Endothelial cell of umbilical vein (primary cell): Measurements from ENCODE around the gene BRICD5. TPM values are rescaled to one million over a fixed set of nuclear protein-coding genes. Genes with fewer than 3 reads are reported as not detected.

Experiments used
- BruUV-seq: library from RNA; stranded (reverse); fragments of 400-500 nt; replicated peaks from 2 replicates; lab custom pipeline; 2021; lab: Mats Ljungman, UMichigan
- CTCF ChIA-PET: fragments of 300-600, 350-600 bp; sonication (Branson Sonifier 250); formaldehyde crosslinking; loops from one replicate; lab custom pipeline; 2021; ENCODE audit warnings: antibody characterized with exemption, inconsistent platforms; lab: Charles Lee
- POLR2A ChIA-PET: fragments of 300-600, 350-600 bp; sonication (Branson Sonifier 250); formaldehyde crosslinking; loops from one replicate; lab custom pipeline; 2021; ENCODE audit warnings: antibody characterized with exemption, inconsistent platforms; lab: Charles Lee
- DNase-seq: peaks from one replicate; pipeline ENCODE4 v3.0.0-alpha.2; 2011; ENCODE audit warnings: low read depth, low spot score
- FAIRE-seq: peaks from 2 replicates; lab custom pipeline; 2011; peaks lifted over from hg19 to GRCh38; lab: Jason Lieb, UNC
- H2AFZ ChIP-seq: 2 replicates; pipeline ENCODE4 v1.6.0; 2012; ENCODE audit warnings: low read depth, low read length, control low read depth, inconsistent platforms
- H3K27ac ChIP-seq: 2 replicates; pipeline ENCODE4 v1.5.1; 2011; ENCODE audit warnings: low read depth, mild to moderate bottlenecking, control low read depth, low read length, moderate library complexity; ENCODE audit not compliant: insufficient read depth
- H3K27me3 ChIP-seq, 2 experiments: 2 replicates each; pipeline versions ENCODE4 v1.6.0 to v1.6.1; 2011; ENCODE audit warnings: low read length in 2 of 2, mixed read lengths in 1 of 2; ENCODE audit not compliant: control insufficient read depth in 2 of 2, insufficient read depth in 2 of 2
- H3K36me3 ChIP-seq, 2 experiments: 2 replicates in 1 of 2; 3 replicates in 1 of 2; pipeline ENCODE4 v1.5.1; 2011; ENCODE audit warnings: low read length in 2 of 2, mild to moderate bottlenecking in 1 of 2, moderate library complexity in 1 of 2; ENCODE audit not compliant: control insufficient read depth in 2 of 2, insufficient read depth in 2 of 2; ENCODE audit errors: extremely low read depth in 1 of 2
- H3K4me1 ChIP-seq: 3 replicates; pipeline ENCODE4 v1.5.1; 2011; ENCODE audit warnings: mild to moderate bottlenecking, low read length; ENCODE audit not compliant: control insufficient read depth, insufficient read depth; ENCODE audit errors: extremely low read depth
- H3K4me2 ChIP-seq: 2 replicates; pipeline ENCODE4 v1.6.1; 2011; ENCODE audit warnings: low read length, control low read depth, mixed read lengths; ENCODE audit not compliant: insufficient read depth
- H3K4me3 ChIP-seq, 3 experiments: fragments of 200-600 bp in 1 of 3; sonication (generic), shearing (Covaris generic) in 1 of 3; replicated peaks in 1 of 3; 2 replicates each; pipeline ENCODE4 v1.5.1; 2011 to 2016; ENCODE audit warnings: control low read depth in 3 of 3, low read length in 3 of 3, mild to moderate bottlenecking in 2 of 3, inconsistent platforms in 1 of 3, low read depth in 1 of 3, moderate library complexity in 1 of 3; ENCODE audit not compliant: insufficient read depth in 1 of 3
- H3K79me2 ChIP-seq: 2 replicates; pipeline ENCODE4 v1.6.0; 2012; ENCODE audit warnings: low read length, inconsistent platforms; ENCODE audit not compliant: control insufficient read depth, insufficient read depth
- H3K9ac ChIP-seq: replicated peaks from 2 replicates; pipeline ENCODE3; 2011; ENCODE audit warnings: low read length, control low read depth; ENCODE audit not compliant: insufficient read depth; ENCODE audit errors: extremely low read depth
- H3K9me1 ChIP-seq: replicated peaks from 3 replicates; pipeline ENCODE4 v1.6.0; 2011; ENCODE audit warnings: mild to moderate bottlenecking, low read length; ENCODE audit not compliant: control insufficient read depth, insufficient read depth; ENCODE audit errors: extremely low read depth
- H3K9me3 ChIP-seq: replicated peaks from 2 replicates; pipeline ENCODE4 v1.5.1; 2012; ENCODE audit warnings: low read length, inconsistent platforms; ENCODE audit not compliant: control insufficient read depth, insufficient read depth
- H4K20me1 ChIP-seq: replicated peaks from 2 replicates; pipeline ENCODE3; 2011; ENCODE audit warnings: mild to moderate bottlenecking, low read length; ENCODE audit not compliant: control insufficient read depth, insufficient read depth; ENCODE audit errors: extremely low read depth
- EZH2 ChIP-seq: IDR thresholded peaks from 2 replicates; pipeline ENCODE4 v1.6.1; 2012; ENCODE audit warnings: borderline replicate concordance, low read depth, mild to moderate bottlenecking, moderate library complexity, low read length, inconsistent platforms; ENCODE audit not compliant: severe bottlenecking
- FOS ChIP-seq: IDR thresholded peaks from 2 replicates; pipeline ENCODE4 v1.6.1; 2011; ENCODE audit warnings: mild to moderate bottlenecking, low read length, moderate library complexity, borderline replicate concordance; ENCODE audit not compliant: insufficient read depth
- GATA2 ChIP-seq: IDR thresholded peaks from 2 replicates; pipeline ENCODE4 v1.7.0; 2011; ENCODE audit warnings: low read depth, mild to moderate bottlenecking, moderate library complexity, mixed read lengths, low read length; ENCODE audit not compliant: insufficient read length, insufficient read depth
- JUN ChIP-seq: IDR thresholded peaks from 2 replicates; pipeline ENCODE4 v1.6.1; 2011; ENCODE audit warnings: borderline replicate concordance, low read depth; ENCODE audit not compliant: insufficient read length, insufficient read depth
- MAX ChIP-seq: IDR thresholded peaks from 2 replicates; pipeline ENCODE4 v1.6.1; 2011; ENCODE audit not compliant: insufficient read depth, insufficient read length
- MYC ChIP-seq: IDR thresholded peaks from one replicate; pipeline ENCODE4 v1.6.1; 2011; ENCODE audit warnings: mild to moderate bottlenecking, low read depth, low read length
- POLR2A ChIP-seq: IDR thresholded peaks from 2 replicates; pipeline ENCODE4 v1.6.1; 2012; ENCODE audit warnings: low read depth, mild to moderate bottlenecking, control low read depth, low read length
- POLR2AphosphoS5 ChIP-seq: IDR thresholded peaks from 2 replicates; pipeline ENCODE4 v1.6.1; 2012; ENCODE audit warnings: low read depth, mild to moderate bottlenecking, control low read depth, low read length, moderate library complexity; ENCODE audit not compliant: insufficient read depth
- dilution Hi-C: fragments of 300-500 bp; cut with MboI; formaldehyde crosslinking; loops from one replicate; pipeline ENCODE4 v1.15.0; 2019; ENCODE audit warnings: low sequenced_read_pairs; ENCODE audit not compliant: extremely low pct_ligation_motif_present
- intact Hi-C: fragments of 100-400 bp; cut with micrococcal nuclease; formaldehyde crosslinking; loops from one replicate; pipeline ENCODE4 v1.10.0; 2022
- polyA plus RNA-seq, 4 experiments: library from polyadenylated mRNA; depleted of rRNA in 3 of 4; stranded (reverse) in 3 of 4; unstranded in 1 of 4; fragments of >200 nt; gene quantifications; 2 replicates each; pipeline versions ENCODE4 v1.2.1 to v1.2.3, GENCODE V29; 2011 to 2012; ENCODE audit warnings: missing spikeins in 1 of 4
- total RNA-seq: library from RNA; stranded (reverse); gene quantifications from 2 replicates; pipeline ENCODE4 v1.2.3, GENCODE V29; 2021
- TF ChIP-seq, protein P1 (sequence below), 2 donors: IDR thresholded peaks; 1 replicate in 1 of 2; 2 replicates in 1 of 2; pipeline ENCODE4 v1.5.1; 2011; ENCODE audit warnings: low read length in 2 of 2, mild to moderate bottlenecking in 2 of 2, moderate library complexity in 2 of 2, control low read depth in 1 of 2, inconsistent platforms in 1 of 2, low read depth in 1 of 2; ENCODE audit not compliant: insufficient read depth in 1 of 2; ENCODE audit errors: extremely low read depth in 1 of 2

The BRICD5 gene
- total and polyA plus RNA-seq, 2 donors (not counting 3 experiments of a cell fraction or from before 2014, with no cell fraction given), result 5.6 to 8.4 TPM

GRCh38 chr16:2187212-2187611 is 23.5 kb downstream of the BRICD5 start:
- CTCF ChIA-PET, result interaction anchor here (0.9 kb wide), 1 partner anchor 47 kb away, joined by 3 read pairs; no protein-coding TSS in a partner anchor
- no peak overlapping the region for H3K9ac ChIP-seq
- no TSS peak for BruUV-seq
- no peaks in the 10 kb centered on the region for H3K4me1 ChIP-seq
- no peak overlapping the region for H3K4me2 ChIP-seq
- H3K27me3 ChIP-seq, result no peaks in the 10 kb centered on the region
- H3K27ac ChIP-seq, result no peak overlapping the region
- TF ChIP-seq, protein P1, sequence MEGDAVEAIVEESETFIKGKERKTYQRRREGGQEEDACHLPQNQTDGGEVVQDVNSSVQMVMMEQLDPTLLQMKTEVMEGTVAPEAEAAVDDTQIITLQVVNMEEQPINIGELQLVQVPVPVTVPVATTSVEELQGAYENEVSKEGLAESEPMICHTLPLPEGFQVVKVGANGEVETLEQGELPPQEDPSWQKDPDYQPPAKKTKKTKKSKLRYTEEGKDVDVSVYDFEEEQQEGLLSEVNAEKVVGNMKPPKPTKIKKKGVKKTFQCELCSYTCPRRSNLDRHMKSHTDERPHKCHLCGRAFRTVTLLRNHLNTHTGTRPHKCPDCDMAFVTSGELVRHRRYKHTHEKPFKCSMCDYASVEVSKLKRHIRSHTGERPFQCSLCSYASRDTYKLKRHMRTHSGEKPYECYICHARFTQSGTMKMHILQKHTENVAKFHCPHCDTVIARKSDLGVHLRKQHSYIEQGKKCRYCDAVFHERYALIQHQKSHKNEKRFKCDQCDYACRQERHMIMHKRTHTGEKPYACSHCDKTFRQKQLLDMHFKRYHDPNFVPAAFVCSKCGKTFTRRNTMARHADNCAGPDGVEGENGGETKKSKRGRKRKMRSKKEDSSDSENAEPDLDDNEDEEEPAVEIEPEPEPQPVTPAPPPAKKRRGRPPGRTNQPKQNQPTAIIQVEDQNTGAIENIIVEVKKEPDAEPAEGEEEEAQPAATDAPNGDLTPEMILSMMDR (IDR thresholded peaks at IDR 0.05; ENCODE audit: extremely low read depth in 1 of 2, insufficient read depth in 1 of 2, low read depth in 1 of 2, low read length in 2 of 2), result no peak
- TF ChIP-seq FOS (no peak), EZH2 (no peak), MYC (no peak), POLR2A (no peak), POLR2AphosphoS5 (no peak), GATA2 (no peak), MAX (no peak), JUN (no peak)
- no peaks in the 10 kb centered on the region for H3K79me2 ChIP-seq
- no peaks in the 10 kb centered on the region for H3K36me3 ChIP-seq
- H4K20me1 ChIP-seq, result no peaks in the 10 kb centered on the region
- no peak overlapping the region for H3K4me3 ChIP-seq
- no peak overlapping the region for H2AFZ ChIP-seq
- POLR2A ChIA-PET, result interaction anchor here (0.6 kb wide), 1 partner anchor 333 kb away, joined by 3 read pairs; the partner anchor contains the start of gene AMDHD2
- FAIRE-seq (no peak), DNase-seq (no peak)
- no peaks in the 10 kb centered on the region for H3K9me3 ChIP-seq
- dilution Hi-C loops, result no loop called here
- intact Hi-C loops, result no loop called here
- no peaks in the 10 kb centered on the region for H3K9me1 ChIP-seq
